BLaER1 (cell line): ENCODE results near the gene IRX5.

ENCODE experiments used
- H3K27ac ChIP-seq: shearing (Covaris generic); formaldehyde crosslinking; 2 replicates; pipeline ENCODE4 v1.8.1; 2022
- H3K27me3 ChIP-seq: shearing (Covaris generic); formaldehyde crosslinking; 2 replicates; pipeline ENCODE4 v1.8.1; 2022
- H3K36me3 ChIP-seq: shearing (Covaris generic); formaldehyde crosslinking; 2 replicates; pipeline ENCODE4 v1.8.1; 2022
- H3K4me1 ChIP-seq: shearing (Covaris generic); formaldehyde crosslinking; 2 replicates; pipeline ENCODE4 v1.8.1; 2022
- H3K4me2 ChIP-seq: shearing (Covaris generic); formaldehyde crosslinking; 2 replicates; pipeline ENCODE4 v1.8.1; 2022
- H3K4me3 ChIP-seq: shearing (Covaris generic); formaldehyde crosslinking; 2 replicates; pipeline ENCODE4 v1.8.1; 2022
- H3K9ac ChIP-seq: shearing (Covaris generic); formaldehyde crosslinking; 2 replicates; pipeline ENCODE4 v1.8.1; 2022
- H3K9me3 ChIP-seq: shearing (Covaris generic); formaldehyde crosslinking; 2 replicates; pipeline ENCODE4 v1.8.1; 2022
- H4K20me1 ChIP-seq: shearing (Covaris generic); formaldehyde crosslinking; 2 replicates; pipeline ENCODE4 v1.8.1; 2022
- Cebpa-rat ChIP-seq: shearing (Covaris generic); IDR thresholded peaks from 2 replicates; pipeline ENCODE4 v1.8.1; 2022

The IRX5 gene

GRCh38 chr16:54968011-54968410, 37.3 kb downstream of the IRX5 start:
- no peaks in the 10 kb centered on the region for H4K20me1 ChIP-seq
- no peaks in the 10 kb centered on the region for H3K4me1 ChIP-seq
- no peaks in the 10 kb centered on the region for H3K27me3 ChIP-seq
- no peak overlapping the region for H3K27ac ChIP-seq
- no peaks in the 10 kb centered on the region for H3K36me3 ChIP-seq
- H3K9me3 ChIP-seq: peaks cover 5% of the 10 kb centered on the region; the same call in 1 of the 2 replicates
- TF ChIP-seq Cebpa-rat: no peak
- H3K9ac ChIP-seq: no peak overlapping the region
- H3K4me2 ChIP-seq: no peak overlapping the region
- H3K4me3 ChIP-seq: no peak overlapping the region

DNA sequence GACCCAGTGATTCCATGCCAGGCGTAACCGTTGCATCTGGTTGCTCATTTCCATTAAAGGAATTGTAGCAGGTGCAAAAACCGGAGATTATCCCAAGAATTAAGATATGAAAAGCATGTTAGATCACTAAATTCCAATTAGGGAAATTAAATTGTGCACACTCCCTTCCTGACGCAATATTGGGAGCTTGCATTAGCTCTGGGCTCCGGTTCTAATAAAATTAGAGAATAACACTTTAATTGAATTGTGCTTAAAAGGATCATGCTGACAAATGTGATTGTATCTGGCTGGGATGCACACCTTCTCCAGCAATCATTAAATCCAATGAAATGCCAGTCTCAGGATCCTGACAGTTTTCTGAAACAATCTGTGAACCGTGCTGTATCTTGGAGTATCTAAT, 38.1 kb downstream of the IRX5 start:
- no peaks in the 10 kb centered on the region for H3K36me3 ChIP-seq
- H3K4me3 ChIP-seq: no peak overlapping the region
- H3K4me1 ChIP-seq: no peaks in the 10 kb centered on the region
- H3K9me3 ChIP-seq: peaks cover 5% of the 10 kb centered on the region; the same call in 1 of the 2 replicates
- no peak overlapping the region for H3K4me2 ChIP-seq
- H3K27me3 ChIP-seq: no peaks in the 10 kb centered on the region
- no peak overlapping the region for H3K9ac ChIP-seq
- no peaks in the 10 kb centered on the region for H4K20me1 ChIP-seq
- TF ChIP-seq Cebpa-rat: no peak
- H3K27ac ChIP-seq: no peak overlapping the region

GRCh38 chr16:54970016-54970415, 39.4 kb downstream of the IRX5 start:
- TF ChIP-seq Cebpa-rat: no peak
- Histone ChIP-seq H3K27me3 (no peaks in the 10 kb centered on the region), H3K36me3 (no peaks in the 10 kb centered on the region)

GRCh38 chr16:54974367-54974766, 43.7 kb downstream of the IRX5 start:
- Histone ChIP-seq H3K9me3 (peaks cover 5% of the 10 kb centered on the region; the same call in 1 of the 2 replicates), H3K27ac (no peak overlapping the region), H3K4me1 (no peaks in the 10 kb centered on the region)

More at GRCh38 chr16:54970016-54970415, 39.4 kb downstream of the IRX5 start:
- Histone ChIP-seq H3K4me3 (no peak overlapping the region), H4K20me1 (no peaks in the 10 kb centered on the region), H3K9ac (no peak overlapping the region), H3K4me2 (no peak overlapping the region), H3K4me1 (no peaks in the 10 kb centered on the region), H3K9me3 (peaks cover 5% of the 10 kb centered on the region; the same call in 1 of the 2 replicates), H3K27ac (no peak overlapping the region)

GRCh38 chr16:54976651-54977200, 46.1 kb downstream of the IRX5 start:
- no peaks in the 10 kb centered on the region for H4K20me1 ChIP-seq
- H3K4me2 ChIP-seq: no peak overlapping the region
- no peak overlapping the region for H3K4me3 ChIP-seq
- H3K9ac ChIP-seq: no peak overlapping the region
- peaks cover 5% of the 10 kb centered on the region; the same call in 1 of the 2 replicates for H3K9me3 ChIP-seq
- no peaks in the 10 kb centered on the region for H3K4me1 ChIP-seq
- H3K27ac ChIP-seq: no peak overlapping the region
- no peaks in the 10 kb centered on the region for H3K27me3 ChIP-seq
- H3K36me3 ChIP-seq: no peaks in the 10 kb centered on the region
- no peak for TF ChIP-seq Cebpa-rat

More at GRCh38 chr16:54974367-54974766, 43.7 kb downstream of the IRX5 start:
- Histone ChIP-seq H3K9ac (no peak overlapping the region), H3K36me3 (no peaks in the 10 kb centered on the region), H3K4me2 (no peak overlapping the region), H3K27me3 (no peaks in the 10 kb centered on the region), H3K4me3 (no peak overlapping the region), H4K20me1 (no peaks in the 10 kb centered on the region)
- TF ChIP-seq Cebpa-rat: no peak

GRCh38 chr16:54977211-54977610, 46.5 kb downstream of the IRX5 start:
- H3K4me2 ChIP-seq: no peak overlapping the region
- no peak overlapping the region for H3K27ac ChIP-seq
- no peaks in the 10 kb centered on the region for H4K20me1 ChIP-seq
- H3K36me3 ChIP-seq: no peaks in the 10 kb centered on the region
- no peak overlapping the region for H3K4me3 ChIP-seq
- TF ChIP-seq Cebpa-rat: no peak
- no peak overlapping the region for H3K9ac ChIP-seq
- no peaks in the 10 kb centered on the region for H3K27me3 ChIP-seq
- H3K9me3 ChIP-seq: peaks cover 5% of the 10 kb centered on the region; the same call in 1 of the 2 replicates
- H3K4me1 ChIP-seq: no peaks in the 10 kb centered on the region

DNA sequence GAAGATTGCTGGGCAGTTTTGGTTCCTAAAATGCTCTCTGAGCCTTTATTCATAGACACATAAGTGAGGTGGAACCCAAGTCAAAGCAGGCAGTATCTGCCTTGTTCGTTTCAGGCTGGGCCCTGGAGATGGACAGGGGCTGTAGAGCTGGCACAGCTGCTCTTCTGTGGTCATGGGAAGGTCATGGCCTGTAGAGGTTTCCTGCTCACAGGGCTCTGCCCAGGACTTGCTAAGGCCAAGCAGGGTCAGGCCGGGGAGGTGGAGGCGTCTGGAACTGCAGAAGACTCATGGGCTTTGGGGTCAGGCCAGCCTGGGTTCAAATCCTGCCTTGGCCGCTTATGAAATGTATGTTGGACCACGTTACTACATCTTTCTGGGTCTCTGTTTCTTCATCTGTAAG, 50.2 kb downstream of the IRX5 start:
- no peak overlapping the region for H3K4me2 ChIP-seq
- H3K4me3 ChIP-seq: no peak overlapping the region
- no peaks in the 10 kb centered on the region for H3K27me3 ChIP-seq
- H3K9me3 ChIP-seq: no peaks in the 10 kb centered on the region
- H4K20me1 ChIP-seq: no peaks in the 10 kb centered on the region
- H3K9ac ChIP-seq: no peak overlapping the region
- TF ChIP-seq Cebpa-rat: no peak
- no peak overlapping the region for H3K27ac ChIP-seq
- no peaks in the 10 kb centered on the region for H3K36me3 ChIP-seq
- peaks cover 14% of the 10 kb centered on the region for H3K4me1 ChIP-seq
